Common myeloid progenitor, CD34-positive (primary cell): ENCODE results near the gene LDHD. TPM values are rescaled to one million over a fixed set of nuclear protein-coding genes. Genes with fewer than 3 reads are reported as not detected.

Experiments
- CTCF ChIA-PET: fragments of 350-600 bp; sonication (Branson Sonifier 250); formaldehyde crosslinking; loops from one replicate; lab custom pipeline; 2021; ENCODE audit warnings: antibody characterized with exemption; lab: Charles Lee
- POLR2A ChIA-PET: fragments of 350-600 bp; sonication (Branson Sonifier 250); formaldehyde crosslinking; loops from one replicate; lab custom pipeline; 2021; ENCODE audit warnings: antibody characterized with exemption; lab: Charles Lee
- DNase-seq, 3 donors: peaks; one replicate each; pipeline versions ENCODE4 v3.0.0 to v3.0.0-alpha.2; 2013
- H3K27ac ChIP-seq, 2 experiments: 1 replicate in 1 of 2; 2 replicates in 1 of 2; pipeline ENCODE4 v1.7.0; 2013; ENCODE audit warnings: inconsistent platforms in 2 of 2, low read length in 2 of 2, mild to moderate bottlenecking in 2 of 2, low read depth in 1 of 2, moderate library complexity in 1 of 2; ENCODE audit not compliant: severe bottlenecking in 2 of 2, insufficient read depth in 1 of 2, poor library complexity in 1 of 2
- H3K27me3 ChIP-seq, 5 experiments: replicated peaks in 2 of 5; 1 replicate in 3 of 5; 2 replicates in 2 of 5; pipeline versions ENCODE4 v1.6.1 to v1.7.0; 2013; ENCODE audit warnings: low read length in 4 of 5, mild to moderate bottlenecking in 2 of 5, moderate library complexity in 2 of 5, inconsistent platforms in 1 of 5; ENCODE audit not compliant: insufficient read depth in 5 of 5, control insufficient read depth in 4 of 5
- H3K36me3 ChIP-seq, 4 experiments: 1 replicate in 2 of 4; 2 replicates in 2 of 4; pipeline versions ENCODE4 v1.6.1 to v1.7.0; 2013; ENCODE audit warnings: low read length in 3 of 4, control low read depth in 1 of 4, mild to moderate bottlenecking in 1 of 4; ENCODE audit not compliant: control insufficient read depth in 4 of 4, insufficient read depth in 4 of 4
- H3K4me1 ChIP-seq, 4 experiments: 1 replicate in 3 of 4; 2 replicates in 1 of 4; pipeline versions ENCODE4 v1.6.1 to v1.7.1; 2013; ENCODE audit warnings: low read length in 3 of 4, mild to moderate bottlenecking in 3 of 4, control low read depth in 1 of 4, inconsistent platforms in 1 of 4, moderate library complexity in 1 of 4; ENCODE audit not compliant: control insufficient read depth in 4 of 4, insufficient read depth in 4 of 4; ENCODE audit errors: control extremely low read depth in 1 of 4
- H3K4me3 ChIP-seq, 7 experiments: 1 replicate in 4 of 7; 2 replicates in 3 of 7; pipeline versions ENCODE4 v1.5.1 to v1.7.0; 2013; ENCODE audit warnings: mild to moderate bottlenecking in 7 of 7, low read length in 6 of 7, moderate library complexity in 6 of 7, inconsistent platforms in 2 of 7, low read depth in 2 of 7, control low read depth in 1 of 7; ENCODE audit not compliant: insufficient read depth in 4 of 7, control insufficient read depth in 1 of 7; ENCODE audit errors: extremely low read depth in 1 of 7
- H3K9me3 ChIP-seq, 5 experiments: 1 replicate in 4 of 5; 2 replicates in 1 of 5; pipeline versions ENCODE4 v1.6.1 to v1.7.1; 2013; ENCODE audit warnings: low read length in 4 of 5, mild to moderate bottlenecking in 2 of 5, inconsistent platforms in 1 of 5, low read depth in 1 of 5, moderate library complexity in 1 of 5; ENCODE audit not compliant: control insufficient read depth in 4 of 5, insufficient read depth in 2 of 5; ENCODE audit errors: control extremely low read depth in 1 of 5
- WGBS: methylation state at CpG from one replicate; pipeline ENCODE4 v1.1.5; 2013; ENCODE audit not compliant: insufficient coverage; 5-methylcytosine and 5-hydroxymethylcytosine counted together
- polyA plus RNA-seq: library from polyadenylated mRNA; unstranded; fragments of 120-200 nt; gene quantifications from one replicate; pipeline ENCODE4 v1.2.1, GENCODE V29; 2013

The LDHD gene
- 0.73 TPM for polyA plus RNA-seq

DNA sequence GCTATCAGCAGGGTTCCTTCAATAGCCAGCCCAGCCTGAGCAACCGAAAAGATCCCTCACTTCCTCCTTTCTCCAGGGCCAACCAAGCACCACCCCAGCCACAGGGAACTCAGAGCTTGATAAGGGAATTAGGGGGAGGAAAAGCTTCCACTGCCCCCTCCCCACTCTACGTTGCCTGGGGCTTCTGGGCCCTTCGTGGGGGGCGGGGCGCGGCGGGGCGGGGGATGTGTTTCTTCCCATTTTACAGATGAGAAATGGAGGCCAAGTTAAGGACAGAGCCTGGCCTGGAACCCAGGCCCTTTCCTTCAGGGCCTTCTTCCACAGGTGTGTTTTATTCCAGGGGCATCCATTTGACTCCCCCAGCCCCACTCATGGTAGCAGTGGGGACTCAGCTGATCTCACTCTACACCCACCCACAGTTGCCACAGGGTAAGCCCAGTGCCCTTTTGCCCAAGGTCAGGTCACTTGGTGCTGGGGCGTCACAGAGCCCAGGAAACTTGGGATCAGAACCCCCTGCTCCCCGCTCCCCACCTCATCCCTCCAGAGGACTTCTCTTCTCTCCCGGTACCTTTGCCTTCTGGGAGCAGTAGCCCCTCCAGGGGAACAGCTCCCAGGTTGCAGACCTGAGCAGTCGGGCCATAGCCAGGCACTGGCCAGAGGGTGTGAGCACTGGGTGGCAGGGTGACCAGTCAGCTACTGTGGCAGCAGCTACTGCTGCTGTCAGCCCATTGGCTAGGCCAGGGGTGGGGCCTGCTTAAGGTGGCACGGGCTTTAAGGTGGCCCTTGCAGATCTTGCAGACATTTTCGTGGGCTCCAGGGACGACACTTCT is at the start of gene LDHD:
TSS of gene LDHD (minus strand) at position 700 of the 830 bp plus-strand sequence. CDS start at position 640, 60 bp downstream.
- no peaks in the 10 kb centered on the region for H3K27me3 ChIP-seq
- CTCF ChIA-PET: interaction anchor here (0.8 to 1.7 kb wide), 3 partner anchors 29 to 118 kb away, joined by 3 to 5 read pairs (median 4); no protein-coding TSS in a partner anchor

GRCh38 chr16:75160386-75160785 is 43.8 kb upstream of the LDHD start:
- no peaks in the 10 kb centered on the region for H3K4me1 ChIP-seq
- 100% methylated on average over 1 of the region's 1 CpG for WGBS
- no peak overlapping the region for H3K4me3 ChIP-seq
- POLR2A ChIA-PET: interaction anchor here (0.6 kb wide), 1 partner anchor 520 kb away, joined by 3 read pairs; no protein-coding TSS in a partner anchor
- H3K36me3 ChIP-seq: peaks cover 6 to 63% (median 30%) of the 10 kb centered on the region in 4 experiments
- no peaks in the 10 kb centered on the region for H3K27me3 ChIP-seq
- H3K27ac ChIP-seq: no peak overlapping the region
- no peak for DNase-seq
- CTCF ChIA-PET: interaction anchor here (0.7 to 1.1 kb wide), 2 partner anchors 298 to 465 kb away, joined by 3 read pairs; no protein-coding TSS in a partner anchor
- peaks cover 8 to 58% (median 23%) of the 10 kb centered on the region in 5 experiments for H3K9me3 ChIP-seq

More for the DNA sequence above, at the start of gene LDHD:
- DNase-seq: peak in 2 of 3 donors; percentile 61 to 72
- 27% methylated on average over 3 of the region's 15 CpGs for WGBS
- POLR2A ChIA-PET: no interaction called here
- peaks cover 0 to 4% (median under 1%) of the 10 kb centered on the region in 5 experiments for H3K9me3 ChIP-seq
- no peak within 1 kb of the TSS for H3K27ac ChIP-seq
- peak within 1 kb of the TSS in 4 of 7 experiments; percentile 32 to 71 (median 50) for H3K4me3 ChIP-seq
- H3K36me3 ChIP-seq: peaks cover 0 to 3% (median 0%) of the 10 kb centered on the region in 4 experiments
- H3K4me1 ChIP-seq: peaks cover 0 to 41% (median 33%) of the 10 kb centered on the region in 4 experiments

DNA sequence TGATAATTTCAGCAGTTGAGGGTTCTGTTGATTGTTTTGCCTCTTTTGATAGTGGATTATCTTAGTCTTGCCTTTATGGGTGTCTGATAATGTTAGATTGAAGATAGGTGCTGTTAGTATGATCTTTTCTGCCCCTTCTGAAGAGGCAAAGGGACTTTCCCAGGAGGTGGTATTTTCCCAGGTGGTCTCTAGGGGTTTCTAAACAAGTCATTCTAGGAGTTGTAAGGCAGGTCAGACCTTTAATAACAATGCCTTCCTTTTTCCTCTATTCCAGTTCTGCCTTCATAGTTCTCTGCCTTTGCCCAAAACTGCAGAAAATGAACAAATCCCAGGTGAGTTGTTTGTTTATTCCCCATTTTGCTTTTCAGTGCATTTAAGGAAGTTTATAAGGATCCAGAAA is 36.1 kb upstream of the LDHD start:
- Histone ChIP-seq H3K27ac (no peak overlapping the region), H3K9me3 (peaks cover 8 to 42% (median 25%) of the 10 kb centered on the region in 5 experiments), H3K4me3 (peak overlapping the region in 1 of 7 experiments; percentile 1), H3K27me3 (no peaks in the 10 kb centered on the region), H3K4me1 (peaks cover 0 to 8% (median 3%) of the 10 kb centered on the region in 4 experiments), H3K36me3 (peaks cover 7 to 47% (median 29%) of the 10 kb centered on the region in 4 experiments)
- DNase-seq: no peak
- CTCF ChIA-PET: no interaction called here
- POLR2A ChIA-PET: no interaction called here

DNA sequence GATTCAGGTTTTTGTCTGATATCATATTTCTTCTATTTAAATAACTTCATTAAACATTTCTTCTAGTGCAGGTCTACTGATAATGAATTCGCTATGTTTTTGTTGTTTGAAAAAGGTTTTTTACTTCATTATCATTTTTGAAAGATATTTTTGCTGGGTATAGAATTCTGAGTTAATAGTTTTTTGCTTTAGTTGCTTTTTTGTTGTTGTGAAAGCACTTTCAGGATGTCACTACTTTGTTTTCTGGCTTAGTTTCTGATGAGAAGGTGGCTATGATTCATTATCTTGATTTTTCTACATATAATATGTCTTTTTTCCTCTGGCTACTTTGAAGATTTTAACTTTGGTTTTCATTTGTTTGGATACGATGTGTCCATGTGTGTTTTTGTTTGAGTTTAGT is 35.2 kb upstream of the LDHD start:
- Histone ChIP-seq H3K9me3 (peaks cover 8 to 36% (median 25%) of the 10 kb centered on the region in 5 experiments), H3K27me3 (no peaks in the 10 kb centered on the region), H3K27ac (no peak overlapping the region), H3K36me3 (peaks cover 7 to 40% (median 26%) of the 10 kb centered on the region in 4 experiments), H3K4me1 (peaks cover 0 to 8% (median 3%) of the 10 kb centered on the region in 4 experiments), H3K4me3 (no peak overlapping the region)
- DNase-seq: no peak
- CTCF ChIA-PET: no interaction called here
- POLR2A ChIA-PET: no interaction called here
- WGBS: no CpG with 5 or more reads among the region's 2 CpGs

DNA sequence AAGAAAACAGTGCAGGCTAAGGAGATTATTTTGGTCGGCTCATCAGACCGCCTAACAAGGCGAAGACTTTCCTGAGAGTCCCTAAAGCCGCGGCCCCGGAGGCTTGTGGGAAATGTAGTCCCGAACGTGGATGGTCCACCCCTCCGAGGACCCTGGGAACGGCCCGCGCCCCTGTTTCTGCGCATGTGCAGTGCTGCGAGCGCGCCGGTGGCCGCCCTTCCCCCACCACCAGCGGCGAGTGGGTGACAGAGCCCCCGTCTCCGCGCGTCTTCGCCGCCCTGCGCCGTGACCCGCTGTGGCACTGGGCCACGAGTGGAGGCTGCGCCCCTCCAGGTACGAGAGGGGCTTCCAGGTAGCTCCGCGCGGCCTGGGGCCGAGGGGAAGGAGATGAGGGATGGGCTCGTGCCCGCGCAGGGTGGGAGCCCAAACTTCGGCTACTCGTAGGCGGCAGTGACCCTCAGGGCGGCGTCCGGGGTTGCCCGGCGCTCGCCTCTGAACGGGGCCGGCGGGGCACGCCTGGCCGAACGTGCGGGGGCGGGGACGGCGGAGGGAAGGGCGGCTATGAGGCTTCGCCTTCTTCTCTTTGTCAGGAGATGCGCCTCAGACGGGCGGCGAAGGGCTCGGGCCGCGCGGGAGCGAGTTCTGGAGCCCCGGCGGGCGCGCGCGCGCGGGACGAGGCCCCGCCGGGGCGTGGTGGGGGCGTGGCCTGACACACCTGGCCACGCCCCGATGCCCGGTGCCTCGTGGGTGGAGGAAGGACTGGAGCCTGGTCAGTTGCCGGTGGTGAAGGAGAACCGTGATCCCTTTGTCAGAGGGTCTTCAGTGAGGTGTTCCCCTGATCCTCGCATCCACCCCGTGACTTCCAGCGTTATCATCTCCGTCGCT is 32.0 kb upstream of the LDHD start, which contains the start of gene ZFP1:
TSS of gene ZFP1 (plus strand) at position 214 of the 885 bp plus-strand sequence. CDS start 4,428 bp downstream, outside the sequence.
- peak within 1 kb of the TSS; percentile 94 to 97 (median 97) for H3K4me3 ChIP-seq
- peak; percentile 92 to 95 (median 94) for DNase-seq
- H3K27me3 ChIP-seq: no peaks in the 10 kb centered on the region
- POLR2A ChIA-PET: no interaction called here
- H3K27ac ChIP-seq: peak within 1 kb of the TSS in 1 of 2 experiments; percentile 83
- peaks cover 1 to 14% (median 11%) of the 10 kb centered on the region in 4 experiments for H3K36me3 ChIP-seq
- CTCF ChIA-PET: interaction anchor here (1.1 kb wide), 1 partner anchor 37 kb away, joined by 6 read pairs; no protein-coding TSS in a partner anchor
- peaks cover 6 to 27% (median 18%) of the 10 kb centered on the region in 5 experiments for H3K9me3 ChIP-seq
- H3K4me1 ChIP-seq: peaks cover 0 to 8% (median 3%) of the 10 kb centered on the region in 4 experiments
- under 1% methylated on average over 53 of the region's 93 CpGs for WGBS

DNA sequence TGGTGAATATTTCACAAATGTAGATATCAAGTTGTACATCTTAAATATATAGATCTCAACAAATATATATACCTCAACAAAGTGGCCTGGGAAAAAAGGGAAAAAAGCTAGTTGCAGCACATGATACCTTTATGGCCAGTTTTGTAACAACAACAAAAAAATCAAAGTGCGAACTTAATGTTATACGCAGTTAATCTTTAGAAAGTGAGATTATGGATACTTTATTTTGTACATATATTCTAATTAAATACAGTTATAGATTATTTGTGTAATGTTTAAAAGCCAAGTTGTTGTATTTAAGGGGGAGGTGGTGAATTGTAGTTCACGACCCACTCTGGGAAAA is 31.4 kb upstream of the LDHD start:
- 0% methylated on average over 1 of the region's 3 CpGs for WGBS
- no peak overlapping the region for H3K27ac ChIP-seq
- CTCF ChIA-PET: interaction anchor here (1.1 kb wide), 1 partner anchor 36 kb away, joined by 6 read pairs; no protein-coding TSS in a partner anchor

More for the DNA sequence above, 31.4 kb upstream of the LDHD start:
- Histone ChIP-seq H3K27me3 (no peaks in the 10 kb centered on the region), H3K36me3 (peaks cover 0 to 9% (median 6%) of the 10 kb centered on the region in 4 experiments), H3K9me3 (peaks cover 3 to 21% (median 16%) of the 10 kb centered on the region in 5 experiments), H3K4me1 (peaks cover 0 to 8% (median 3%) of the 10 kb centered on the region in 4 experiments), H3K4me3 (peak overlapping the region in 6 of 7 experiments; percentile 94 to 97 (median 96))
- POLR2A ChIA-PET: no interaction called here
- no peak for DNase-seq
